GM12801 (cell line): ENCODE measurements around the gene DLL1.

Experiments used
- TF ChIP-seq, protein P1 (sequence below): IDR thresholded peaks from one replicate; pipeline ENCODE4 v1.5.1; 2011; ENCODE audit warnings: control low read depth; ENCODE audit not compliant: insufficient read length; ENCODE audit errors: extremely low read depth

Gene DLL1

DNA sequence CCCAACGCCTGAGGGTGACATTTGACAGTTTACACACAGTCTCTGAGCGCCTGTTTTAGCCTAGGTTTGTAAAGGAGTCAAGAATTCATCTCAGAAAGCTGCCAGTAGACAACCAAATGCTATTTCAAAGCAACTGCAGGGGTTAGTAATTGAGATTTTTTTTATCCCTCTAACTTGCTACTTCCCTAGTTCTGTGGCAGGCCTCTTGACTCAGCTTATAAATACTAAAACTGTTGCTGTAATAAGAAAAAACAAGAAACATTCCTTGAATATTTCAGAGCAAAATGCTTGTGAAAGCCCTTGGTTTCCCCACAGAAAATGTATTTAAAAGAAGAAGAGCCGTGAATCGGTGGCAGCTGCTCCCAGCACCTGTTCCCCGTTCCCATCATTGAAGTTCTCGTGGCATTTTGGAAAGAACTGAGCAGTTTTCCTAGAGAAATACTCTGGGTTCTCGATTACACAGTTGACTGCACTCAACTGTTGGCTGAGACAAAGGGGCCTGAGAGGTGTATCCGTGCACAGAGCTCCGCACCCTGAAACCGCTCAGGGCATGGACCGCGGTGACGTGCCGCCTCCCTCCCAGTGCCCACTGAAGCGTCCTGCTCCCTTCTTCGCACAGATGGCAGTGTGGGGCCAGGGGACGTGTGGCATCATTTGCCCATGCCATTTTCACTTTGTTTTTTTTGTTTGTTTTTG, 20.9 kb downstream of the DLL1 start:
- TF ChIP-seq, protein P1, sequence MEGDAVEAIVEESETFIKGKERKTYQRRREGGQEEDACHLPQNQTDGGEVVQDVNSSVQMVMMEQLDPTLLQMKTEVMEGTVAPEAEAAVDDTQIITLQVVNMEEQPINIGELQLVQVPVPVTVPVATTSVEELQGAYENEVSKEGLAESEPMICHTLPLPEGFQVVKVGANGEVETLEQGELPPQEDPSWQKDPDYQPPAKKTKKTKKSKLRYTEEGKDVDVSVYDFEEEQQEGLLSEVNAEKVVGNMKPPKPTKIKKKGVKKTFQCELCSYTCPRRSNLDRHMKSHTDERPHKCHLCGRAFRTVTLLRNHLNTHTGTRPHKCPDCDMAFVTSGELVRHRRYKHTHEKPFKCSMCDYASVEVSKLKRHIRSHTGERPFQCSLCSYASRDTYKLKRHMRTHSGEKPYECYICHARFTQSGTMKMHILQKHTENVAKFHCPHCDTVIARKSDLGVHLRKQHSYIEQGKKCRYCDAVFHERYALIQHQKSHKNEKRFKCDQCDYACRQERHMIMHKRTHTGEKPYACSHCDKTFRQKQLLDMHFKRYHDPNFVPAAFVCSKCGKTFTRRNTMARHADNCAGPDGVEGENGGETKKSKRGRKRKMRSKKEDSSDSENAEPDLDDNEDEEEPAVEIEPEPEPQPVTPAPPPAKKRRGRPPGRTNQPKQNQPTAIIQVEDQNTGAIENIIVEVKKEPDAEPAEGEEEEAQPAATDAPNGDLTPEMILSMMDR = no peak

DNA sequence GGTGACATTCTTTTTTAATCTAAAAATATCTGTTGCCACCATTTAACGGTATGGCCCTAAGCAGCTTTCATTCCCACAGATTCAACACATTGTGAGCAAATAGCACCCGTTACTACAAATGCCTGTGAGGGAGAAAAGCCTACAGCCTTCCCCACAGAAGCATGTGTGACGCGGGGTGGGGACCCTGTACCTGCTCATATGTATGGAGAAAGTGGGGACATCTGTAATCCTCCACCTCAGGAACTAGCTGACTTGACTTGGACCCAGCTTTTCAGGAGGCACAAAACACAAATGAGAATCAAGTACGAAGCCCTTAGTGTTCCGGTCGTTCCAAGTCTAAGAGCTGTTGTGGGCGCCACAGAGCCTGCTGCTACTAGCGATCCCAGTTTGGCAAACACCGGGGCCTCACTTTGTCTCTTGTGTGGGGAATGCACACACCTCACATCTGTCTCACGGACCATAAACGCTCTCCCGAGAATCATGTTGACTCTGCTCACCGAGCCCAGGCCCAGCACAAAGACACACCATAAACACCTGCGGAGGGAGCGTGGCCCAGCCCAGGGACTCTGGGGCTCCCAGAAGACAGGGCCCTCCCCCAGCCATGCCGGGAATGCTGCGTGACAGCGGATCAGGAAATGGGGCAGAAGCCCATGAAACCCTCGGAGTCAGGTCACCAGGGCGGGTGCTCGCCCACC, 21.6 kb downstream of the DLL1 start:
- TF ChIP-seq, protein P1 = no peak

DNA sequence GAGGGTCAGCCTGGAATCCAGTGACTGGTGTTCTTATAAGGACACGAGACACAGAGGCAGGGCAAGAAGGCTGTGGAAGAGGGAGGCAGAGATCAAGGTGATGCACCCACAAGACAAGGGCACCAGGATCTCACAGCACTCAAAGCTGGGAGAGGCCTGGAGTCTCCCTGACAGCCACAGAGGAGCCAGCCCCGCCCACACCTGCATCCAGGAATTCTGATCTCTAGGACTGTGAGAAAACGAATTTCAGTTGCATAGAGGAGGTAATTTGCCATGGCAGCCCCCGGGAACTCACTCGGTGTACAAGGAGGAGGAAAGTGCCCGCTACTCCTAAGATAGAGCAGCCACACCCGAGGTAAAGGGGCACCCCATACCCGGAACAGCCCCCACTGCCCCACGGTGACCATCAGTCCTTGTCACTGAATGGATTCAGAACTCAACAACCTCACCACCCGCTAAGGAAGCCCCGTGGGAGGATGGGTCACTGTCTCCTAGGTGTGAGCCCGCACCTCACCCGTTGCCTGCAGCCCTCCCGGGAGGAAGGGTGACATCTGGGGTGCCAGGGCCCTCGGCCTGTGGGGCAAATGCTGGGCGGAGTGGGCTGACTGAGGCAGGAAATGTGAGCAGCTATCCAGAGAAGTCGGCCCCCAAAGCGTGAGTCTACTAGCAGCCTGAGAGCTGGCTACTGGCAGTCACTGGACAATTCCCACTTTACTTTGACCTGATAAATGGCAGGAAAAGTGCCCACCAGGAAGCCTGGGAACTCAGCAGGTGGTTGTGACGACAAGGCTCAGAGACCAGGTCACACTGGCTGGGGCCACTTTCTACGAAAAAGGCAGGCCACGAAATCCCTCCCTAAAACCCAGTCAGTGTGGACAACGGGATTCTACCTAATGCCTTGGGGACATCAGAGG, 22.4 kb downstream of the DLL1 start:
- TF ChIP-seq, protein P1 = no peak

DNA sequence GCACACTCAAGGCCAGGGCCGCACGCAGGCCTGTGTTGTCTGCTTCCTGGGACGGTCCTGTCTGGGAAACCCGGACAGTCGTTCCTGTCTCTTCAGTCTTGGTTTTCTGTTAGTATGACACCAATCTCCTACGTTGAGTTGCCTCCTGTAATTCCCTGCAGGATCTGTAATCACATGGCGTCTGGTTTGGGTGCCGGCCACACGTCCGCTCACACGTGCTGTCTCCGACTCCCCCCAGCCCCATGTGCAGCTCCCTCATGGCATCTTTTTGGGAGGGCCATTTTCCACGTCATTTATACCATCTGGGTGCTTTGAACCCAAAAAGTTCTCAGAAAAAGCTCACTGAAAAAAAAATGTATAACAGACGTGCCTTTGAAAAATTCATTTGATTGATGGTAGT, 23.2 kb downstream of the DLL1 start:
- TF ChIP-seq, protein P1 = no peak

DNA sequence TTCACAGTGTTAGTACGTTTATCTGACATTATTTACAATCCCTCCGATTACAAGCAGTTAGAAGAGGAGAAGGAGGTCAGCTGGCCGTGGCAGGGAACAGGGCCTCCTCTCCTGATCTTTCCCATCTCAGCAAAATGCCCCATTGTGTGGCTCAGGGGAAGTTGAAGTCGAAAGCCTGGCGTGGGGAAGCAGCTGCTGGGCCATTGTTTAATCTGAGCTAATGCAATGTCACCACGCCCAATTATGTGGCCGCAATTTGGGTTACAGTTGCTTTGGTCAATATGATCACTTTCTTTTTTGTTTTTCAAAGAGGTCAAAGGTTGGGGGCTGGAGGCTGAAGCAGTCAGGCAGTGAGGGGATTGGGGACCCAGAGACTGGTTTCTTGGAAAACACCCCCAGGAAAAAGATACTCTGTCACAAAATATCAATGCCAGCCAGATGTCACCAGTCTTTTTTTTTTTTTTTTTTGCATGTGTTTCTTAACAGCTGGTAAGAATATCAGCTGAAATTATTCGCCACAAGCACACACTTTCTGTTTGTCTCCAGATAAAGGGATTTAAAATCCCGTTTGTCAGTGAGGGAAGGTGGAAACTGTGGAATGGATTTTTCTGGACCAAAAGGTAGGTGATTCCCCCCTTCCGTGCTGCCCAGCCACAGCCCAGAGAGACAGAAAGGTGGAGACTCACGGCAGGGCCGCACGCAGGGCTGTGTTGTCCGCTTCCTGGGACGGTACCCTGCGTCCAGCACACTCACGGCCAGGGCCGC, 24.6 kb downstream of the DLL1 start:
- TF ChIP-seq, protein P1 = no peak

DNA sequence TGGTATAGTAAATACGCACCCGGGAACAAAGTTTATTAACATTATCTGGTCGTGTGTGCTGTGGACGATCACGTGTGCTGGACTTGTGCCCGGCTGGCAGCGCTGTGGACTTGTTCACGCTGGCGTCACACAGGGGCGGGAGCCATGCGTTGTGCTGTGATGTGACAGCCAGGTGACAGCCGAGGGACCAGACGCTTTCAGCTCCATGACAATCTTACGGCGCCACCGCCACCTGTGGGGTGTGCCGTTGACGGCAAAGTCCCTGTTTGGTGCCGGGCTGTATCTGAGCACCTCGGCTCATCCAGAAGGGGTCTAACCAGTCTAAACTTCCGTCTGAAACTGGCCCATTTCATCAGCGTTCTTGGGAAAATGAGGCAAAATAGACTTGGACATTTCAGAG, 25.2 kb downstream of the DLL1 start:
- TF ChIP-seq, protein P1 = no peak

DNA sequence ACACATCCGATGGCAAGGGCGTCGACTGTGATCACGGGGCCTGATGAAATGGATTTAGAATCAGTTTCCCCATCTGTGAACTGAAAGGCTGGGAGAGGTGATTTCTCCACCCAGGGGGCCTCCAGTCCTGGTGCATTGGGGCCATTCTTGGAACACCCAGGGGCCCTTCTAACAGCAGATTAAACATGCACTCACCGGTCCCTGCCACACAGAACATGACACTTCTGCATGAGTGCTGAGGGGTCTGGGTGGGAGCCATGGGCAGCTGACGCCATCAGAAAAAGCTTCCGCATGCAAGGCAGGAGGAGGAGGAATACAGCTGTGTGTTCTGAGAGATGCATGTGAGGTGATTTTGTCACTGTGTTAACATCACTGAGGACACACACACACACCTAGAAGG, 26.8 kb downstream of the DLL1 start:
- TF ChIP-seq, protein P1 = no peak
